Measurements from ENCODE around the gene MRPS7. TPM values are rescaled to one million over a fixed set of nuclear protein-coding genes. Genes with fewer than 3 reads are reported as not detected.

Gene MRPS7
- total and polyA plus RNA-seq, 7 experiments from 2014 or later, result 29.2 to 135 (median 39.3) TPM

DNA sequence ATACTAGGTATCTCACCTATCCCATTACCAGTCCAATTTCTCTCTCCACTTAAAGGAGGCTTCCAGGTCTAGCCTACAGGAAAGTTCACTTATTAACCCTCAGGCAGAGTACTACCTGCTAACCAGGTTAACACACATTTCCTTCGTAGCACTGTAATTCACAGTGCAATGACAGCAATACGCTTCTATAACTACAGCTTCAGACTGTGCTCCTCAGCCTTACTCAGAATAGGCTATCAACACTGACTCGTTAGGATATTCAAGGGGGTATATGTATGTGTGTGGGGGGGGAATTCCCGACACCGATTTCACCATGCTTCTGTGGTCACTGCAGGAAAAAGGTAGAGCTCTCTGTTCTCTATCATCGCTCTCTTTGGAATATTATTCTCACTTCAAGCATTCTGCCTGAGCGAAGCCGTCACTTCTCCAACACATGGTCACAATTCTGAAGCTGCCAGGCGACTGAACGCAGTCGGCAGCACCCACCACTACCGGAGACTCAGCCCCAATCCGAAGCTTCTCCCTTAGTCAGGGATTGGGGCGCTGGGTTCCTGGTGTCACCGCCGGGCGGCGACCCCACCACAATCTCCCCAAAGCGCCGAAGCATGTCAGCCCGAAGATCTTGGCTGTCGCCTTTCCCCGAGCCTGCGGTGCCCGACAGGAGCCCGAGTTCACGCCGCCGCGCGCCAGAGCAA is 891 bp upstream of the MRPS7 start:
- Mint-ChIP-seq H3K9me3 (peaks cover 0 to 1% (median 0%) of the 10 kb centered on the region in 11 donors), H3K4me3 (peak overlapping the region; percentile 94 to 100 (median 97)), H3K27ac (peak overlapping the region; percentile 100), H3K4me1 (peaks cover 44 to 72% (median 69%) of the 10 kb centered on the region in 7 donors), H3K36me3 (peaks cover 0 to 14% (median 4%) of the 10 kb centered on the region in 5 donors), H3K27me3 (no peaks in the 10 kb centered on the region)
- CTCF ChIA-PET, result interaction anchor here (0.6 to 3.7 kb wide), 7 partner anchors 10 to 299 kb away, joined by 3 to 26 read pairs (median 3); partner anchors contain the start of genes MIF4GD and SUMO2
- intact Hi-C loops (cut with micrococcal nuclease), result loop anchor here (1.0 to 10.0 kb wide), 20 partner anchors 10 to 1466 kb away; partner anchors contain the start of genes GRB2 (in 2 of the 2), MIF4GD (in 2 of the 2), NUP85 (in 2 of the 2) and SLC25A19 (in 2 of the 2)
- POLR2A ChIA-PET, result interaction anchor here (0.6 to 6.0 kb wide), 23 partner anchors 12 to 522 kb away, joined by 3 to 132 read pairs (median 5); partner anchors contain the start of genes GRB2, MIF4GD, MRPL58 and NAT9
- H3K27me3 ChIP-seq (ENCODE audit: control insufficient read depth in 2 of 2, insufficient read depth in 2 of 2, low read length in 2 of 2), result no peaks in the 10 kb centered on the region
- H3K4me1 ChIP-seq (ENCODE audit: control insufficient read depth in 2 of 2, insufficient read depth in 2 of 2, low read length in 2 of 2), result peaks cover 23% of the 10 kb centered on the region in 2 donors
- H3K36me3 ChIP-seq (ENCODE audit: control insufficient read depth in 2 of 3, insufficient read depth in 3 of 3, low read length in 3 of 3), result peaks cover 0 to 34% (median 6%) of the 10 kb centered on the region in 3 experiments
- H3K4me3 ChIP-seq (ENCODE audit: low read length), result peak overlapping the region; percentile 98
- ATAC-seq (peak; percentile 25), DNase-seq (peak in 1 of 9 donors; percentile 54)
- peak overlapping the region; percentile 99 for H3K27ac ChIP-seq (ENCODE audit: low read depth, low read length)
- H3K9me3 ChIP-seq (ENCODE audit: control insufficient read depth in 2 of 3, low read length in 3 of 3), result no peaks in the 10 kb centered on the region

DNA sequence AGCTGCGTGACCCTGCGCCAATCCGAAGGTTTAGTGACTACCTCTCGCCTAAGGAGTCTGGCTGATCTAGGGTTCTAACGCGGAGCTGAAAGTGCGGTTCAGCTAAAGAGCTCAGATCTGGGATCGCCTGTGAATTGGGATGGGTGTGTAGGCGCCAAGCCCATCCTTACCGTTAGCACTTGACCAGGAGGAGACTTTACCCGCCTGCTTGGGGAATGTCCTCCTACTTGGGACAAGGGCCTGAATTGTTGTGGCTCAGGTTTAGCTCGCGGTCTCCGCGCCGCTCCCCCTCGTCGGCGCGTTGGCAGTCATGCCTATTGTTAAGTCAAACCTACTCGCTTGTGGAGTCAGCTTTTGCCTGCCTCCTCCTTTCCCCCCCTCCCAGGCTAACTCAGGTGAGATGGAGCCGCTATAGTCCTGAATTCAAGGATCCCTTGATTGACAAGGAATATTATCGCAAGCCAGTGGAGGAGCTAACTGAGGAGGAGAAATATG is 480 bp downstream of the MRPS7 start:
- intact Hi-C loops (cut with micrococcal nuclease), result loop anchor here (5.0 to 10.0 kb wide), 3 partner anchors 277 to 520 kb away; partner anchors contain the start of genes CDR2L (in 1 of the 2), MYO15B (in 1 of the 2) and UNK (in 1 of the 2)
- no peaks in the 10 kb centered on the region for H3K9me3 ChIP-seq (ENCODE audit: control insufficient read depth in 2 of 3, low read length in 3 of 3)
- peaks cover 0 to 48% (median 12%) of the 10 kb centered on the region in 3 experiments for H3K36me3 ChIP-seq (ENCODE audit: control insufficient read depth in 2 of 3, insufficient read depth in 3 of 3, low read length in 3 of 3)
- no peak for ATAC-seq
- peak overlapping the region; percentile 98 for H3K4me3 ChIP-seq (ENCODE audit: low read length)
- Mint-ChIP-seq H3K9me3 (peaks cover 0 to 1% (median 0%) of the 10 kb centered on the region in 11 donors), H3K36me3 (peaks cover 0 to 19% (median 4%) of the 10 kb centered on the region in 5 donors), H3K4me1 (peaks cover 36 to 58% (median 56%) of the 10 kb centered on the region in 7 donors), H3K27me3 (no peaks in the 10 kb centered on the region), H3K4me3 (peak overlapping the region; percentile 94 to 100 (median 97)), H3K27ac (peak overlapping the region; percentile 100)
- H3K27ac ChIP-seq (ENCODE audit: low read depth, low read length), result peak overlapping the region; percentile 99
- peaks cover 23% of the 10 kb centered on the region in 2 donors for H3K4me1 ChIP-seq (ENCODE audit: control insufficient read depth in 2 of 2, insufficient read depth in 2 of 2, low read length in 2 of 2)
- ChIA-PET POLR2A (interaction anchor here (0.8 to 6.0 kb wide), 23 partner anchors 10 to 514 kb away, joined by 3 to 132 read pairs (median 6); partner anchors contain the start of genes FDXR, GRB2, MIF4GD and MRPL58), CTCF (interaction anchor here (0.5 to 3.7 kb wide), 14 partner anchors 8 to 197 kb away, joined by 3 to 26 read pairs (median 3); partner anchors contain the start of genes GRB2, MIF4GD, SLC25A19 and SUMO2)
- DNase-seq, result no peak
- H3K27me3 ChIP-seq (ENCODE audit: control insufficient read depth in 2 of 2, insufficient read depth in 2 of 2, low read length in 2 of 2), result no peaks in the 10 kb centered on the region

DNA sequence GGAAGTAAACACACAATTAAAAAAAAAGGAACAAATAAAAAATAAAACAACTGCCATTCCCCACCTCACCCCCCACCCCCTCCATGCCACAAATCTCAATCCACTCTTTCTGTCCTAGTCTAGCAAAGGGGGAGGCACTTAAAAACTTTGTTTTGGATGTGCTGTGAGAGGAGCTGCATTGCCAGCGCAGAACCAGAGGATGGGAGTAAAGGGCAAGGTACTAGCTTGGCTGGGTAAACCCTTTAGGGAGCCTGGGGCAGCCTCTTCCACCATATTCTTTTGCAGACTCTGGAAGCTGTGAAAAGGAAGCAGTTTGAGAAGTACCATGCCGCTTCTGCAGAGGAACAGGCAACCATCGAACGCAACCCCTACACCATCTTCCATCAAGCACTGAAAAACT is 1.4 kb downstream of the MRPS7 start:
- H3K9me3 Mint-ChIP-seq, result peaks cover 0 to 1% (median 0%) of the 10 kb centered on the region in 11 donors
- peak overlapping the region; percentile 73 to 100 (median 97) for H3K4me3 Mint-ChIP-seq
- Histone ChIP-seq H3K27ac (ENCODE audit: low read depth, low read length) (peak overlapping the region; percentile 99), H3K36me3 (ENCODE audit: control insufficient read depth in 2 of 3, insufficient read depth in 3 of 3, low read length in 3 of 3) (peaks cover 0 to 57% (median 12%) of the 10 kb centered on the region in 3 experiments), H3K4me3 (ENCODE audit: low read length) (no peak overlapping the region), H3K9me3 (ENCODE audit: control insufficient read depth in 2 of 3, low read length in 3 of 3) (no peaks in the 10 kb centered on the region), H3K4me1 (ENCODE audit: control insufficient read depth in 2 of 2, insufficient read depth in 2 of 2, low read length in 2 of 2) (peaks cover 23% of the 10 kb centered on the region in 2 donors), H3K27me3 (ENCODE audit: control insufficient read depth in 2 of 2, insufficient read depth in 2 of 2, low read length in 2 of 2) (no peaks in the 10 kb centered on the region)
- POLR2A ChIA-PET, result interaction anchor here (0.7 to 6.0 kb wide), 9 partner anchors 10 to 251 kb away, joined by 3 to 132 read pairs (median 10); partner anchors contain the start of genes GRB2, MIF4GD, MRPL58 and SLC25A19
- DNase-seq, result no peak
- peak overlapping the region in 8 of 9 donors; percentile 37 to 100 (median 100) for H3K27ac Mint-ChIP-seq
- CTCF ChIA-PET, result interaction anchor here (0.6 to 3.7 kb wide), 7 partner anchors 7 to 393 kb away, joined by 3 to 26 read pairs (median 4); partner anchors contain the start of gene MIF4GD
- H3K36me3 Mint-ChIP-seq, result peaks cover 0 to 19% (median 4%) of the 10 kb centered on the region in 5 donors
- no peak for ATAC-seq
- peaks cover 27 to 50% (median 47%) of the 10 kb centered on the region in 7 donors for H3K4me1 Mint-ChIP-seq
- no peaks in the 10 kb centered on the region for H3K27me3 Mint-ChIP-seq
- intact Hi-C loops (cut with micrococcal nuclease), result loop anchor here (5.0 to 10.0 kb wide), 3 partner anchors 278 to 519 kb away; partner anchors contain the start of genes CDR2L (in 1 of the 2), MYO15B (in 1 of the 2) and UNK (in 1 of the 2)

DNA sequence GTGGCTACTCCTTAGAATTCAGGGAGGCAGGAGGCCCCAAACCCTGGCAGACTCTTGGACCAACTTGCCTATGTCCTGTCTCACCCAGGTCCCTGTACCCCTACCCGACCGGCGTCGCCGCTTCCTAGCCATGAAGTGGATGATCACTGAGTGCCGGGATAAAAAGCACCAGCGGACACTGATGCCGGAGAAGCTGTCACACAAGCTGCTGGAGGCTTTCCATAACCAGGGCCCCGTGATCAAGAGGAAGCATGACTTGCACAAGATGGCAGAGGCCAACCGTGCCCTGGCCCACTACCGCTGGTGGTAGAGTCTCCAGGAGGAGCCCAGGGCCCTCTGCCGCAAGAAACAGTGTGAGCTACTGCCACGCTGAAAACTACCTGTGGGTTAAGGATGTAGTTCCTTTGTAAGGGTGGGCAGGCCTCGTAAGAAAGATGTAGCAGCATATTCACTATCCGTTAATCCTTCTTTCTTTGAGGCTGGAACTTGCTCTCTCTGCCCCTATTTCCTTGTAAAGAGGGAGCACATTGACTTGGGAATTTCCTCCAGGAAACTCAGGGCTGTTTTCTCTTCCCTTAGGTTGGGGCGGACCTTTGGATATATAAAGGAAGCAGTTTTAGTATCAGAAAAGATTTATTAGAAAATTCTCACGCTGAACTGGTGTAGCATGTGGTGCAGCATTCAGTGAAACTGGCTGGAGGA is 4.1 kb downstream of the MRPS7 start:
- intact Hi-C loops (cut with micrococcal nuclease), result loop anchor here (10.0 kb wide), 2 partner anchors 281 to 319 kb away; partner anchors contain the start of genes CDR2L (in 1 of the 2) and MYO15B (in 1 of the 2)
- DNase-seq, result no peak

DNA sequence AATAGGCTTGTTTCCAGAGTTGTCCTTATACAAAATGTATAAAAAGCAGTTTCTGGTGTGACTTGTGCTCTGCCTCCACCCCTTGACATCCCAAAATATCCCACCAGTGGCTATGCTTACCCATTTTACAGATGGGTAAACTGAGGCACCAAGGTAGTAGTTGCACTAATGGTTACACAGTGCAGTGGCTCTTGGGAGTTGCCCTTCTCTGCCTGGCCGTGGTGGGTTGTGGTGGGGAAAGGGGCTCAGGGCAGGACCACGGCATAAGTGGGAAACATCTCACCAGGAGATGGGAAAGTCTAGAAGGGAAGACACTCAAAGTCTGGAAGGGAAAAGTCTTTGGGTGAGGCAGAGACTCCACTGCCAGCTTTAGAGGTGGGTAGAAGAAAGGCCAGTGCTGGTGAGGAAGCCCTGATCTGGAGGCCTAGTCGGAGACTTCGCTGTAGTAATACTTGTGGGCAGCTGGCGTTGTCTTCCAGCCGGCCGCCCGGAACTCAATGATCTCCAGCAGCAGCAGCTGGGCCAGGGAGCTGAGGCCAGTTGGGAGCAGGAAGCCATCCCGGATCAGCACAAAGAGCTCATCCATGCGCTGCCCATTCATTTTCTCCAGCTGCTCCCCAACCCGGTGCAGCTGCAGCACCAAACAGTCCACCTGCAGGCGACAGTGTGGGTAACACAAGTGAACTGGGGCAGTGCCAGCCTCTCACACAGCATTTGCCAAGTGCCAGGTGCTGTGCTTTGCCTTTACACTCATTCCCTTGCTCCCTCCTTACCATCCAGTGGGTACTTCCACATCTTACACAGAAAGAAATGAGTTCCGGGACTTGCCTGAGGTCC is 4.9 kb downstream of the MRPS7 start:
- no peak for DNase-seq
- intact Hi-C loops (cut with micrococcal nuclease), result loop anchor here (10.0 kb wide), 2 partner anchors 282 to 318 kb away; partner anchors contain the start of genes CDR2L (in 1 of the 2) and MYO15B (in 1 of the 2)
- H3K4me3 Mint-ChIP-seq, result no peak overlapping the region

More for the DNA sequence above, 4.1 kb downstream of the MRPS7 start:
- ATAC-seq, result no peak
- no peaks in the 10 kb centered on the region for H3K9me3 ChIP-seq (ENCODE audit: control insufficient read depth in 2 of 3, low read length in 3 of 3)
- H3K27ac ChIP-seq (ENCODE audit: low read depth, low read length), result no peak overlapping the region
- H3K4me1 ChIP-seq (ENCODE audit: control insufficient read depth in 2 of 2, insufficient read depth in 2 of 2, low read length in 2 of 2), result peaks cover 13 to 17% of the 10 kb centered on the region in 2 donors
- peaks cover 0 to 1% (median 0%) of the 10 kb centered on the region in 11 donors for H3K9me3 Mint-ChIP-seq
- peak overlapping the region in 1 of 10 donors; percentile 7 for H3K4me3 Mint-ChIP-seq
- no peak overlapping the region for H3K27ac Mint-ChIP-seq
- no peaks in the 10 kb centered on the region for H3K27me3 Mint-ChIP-seq
- peaks cover 0 to 60% (median 12%) of the 10 kb centered on the region in 3 experiments for H3K36me3 ChIP-seq (ENCODE audit: control insufficient read depth in 2 of 3, insufficient read depth in 3 of 3, low read length in 3 of 3)
- H3K27me3 ChIP-seq (ENCODE audit: control insufficient read depth in 2 of 2, insufficient read depth in 2 of 2, low read length in 2 of 2), result no peaks in the 10 kb centered on the region
- peaks cover 0 to 14% (median 0%) of the 10 kb centered on the region in 5 donors for H3K36me3 Mint-ChIP-seq
- POLR2A ChIA-PET, result no interaction called here
- H3K4me1 Mint-ChIP-seq, result peaks cover 9 to 40% (median 34%) of the 10 kb centered on the region in 7 donors
- H3K4me3 ChIP-seq (ENCODE audit: low read length), result no peak overlapping the region
- CTCF ChIA-PET, result no interaction called here

More for the DNA sequence above, 4.9 kb downstream of the MRPS7 start:
- Mint-ChIP-seq H3K27me3 (no peaks in the 10 kb centered on the region), H3K36me3 (peaks cover 0 to 11% (median 0%) of the 10 kb centered on the region in 5 donors), H3K27ac (peak overlapping the region in 3 of 9 donors; percentile 8 to 78 (median 45)), H3K9me3 (no peaks in the 10 kb centered on the region), H3K4me1 (peaks cover 5 to 34% (median 29%) of the 10 kb centered on the region in 7 donors)
- no peak overlapping the region for H3K4me3 ChIP-seq (ENCODE audit: low read length)
- POLR2A ChIA-PET, result no interaction called here
- no peak for ATAC-seq
- CTCF ChIA-PET, result no interaction called here
- peaks cover 12 to 16% of the 10 kb centered on the region in 2 donors for H3K4me1 ChIP-seq (ENCODE audit: control insufficient read depth in 2 of 2, insufficient read depth in 2 of 2, low read length in 2 of 2)
- H3K27me3 ChIP-seq (ENCODE audit: control insufficient read depth in 2 of 2, insufficient read depth in 2 of 2, low read length in 2 of 2), result no peaks in the 10 kb centered on the region
- no peaks in the 10 kb centered on the region for H3K9me3 ChIP-seq (ENCODE audit: control insufficient read depth in 2 of 3, low read length in 3 of 3)
- no peak overlapping the region for H3K27ac ChIP-seq (ENCODE audit: low read depth, low read length)
- H3K36me3 ChIP-seq (ENCODE audit: control insufficient read depth in 2 of 3, insufficient read depth in 3 of 3, low read length in 3 of 3), result peaks cover 0 to 56% (median 12%) of the 10 kb centered on the region in 3 experiments
